HG02642 (cell line): ENCODE results near the gene SYNDIG1L.
"Not testable (repeated sequence)": the region's sequence is repeated elsewhere in the genome, so short reads cannot be mapped to it uniquely, and the experiment has no call there.

ENCODE experiments used
- ATAC-seq: cut with Tn5 transposase; IDR thresholded peaks from one replicate; pipeline ENCODE4 v1.9.1; 2021; ENCODE audit warnings: mild to moderate bottlenecking; ENCODE audit not compliant: unreplicated experiment, poor library complexity

SYNDIG1L gene

DNA sequence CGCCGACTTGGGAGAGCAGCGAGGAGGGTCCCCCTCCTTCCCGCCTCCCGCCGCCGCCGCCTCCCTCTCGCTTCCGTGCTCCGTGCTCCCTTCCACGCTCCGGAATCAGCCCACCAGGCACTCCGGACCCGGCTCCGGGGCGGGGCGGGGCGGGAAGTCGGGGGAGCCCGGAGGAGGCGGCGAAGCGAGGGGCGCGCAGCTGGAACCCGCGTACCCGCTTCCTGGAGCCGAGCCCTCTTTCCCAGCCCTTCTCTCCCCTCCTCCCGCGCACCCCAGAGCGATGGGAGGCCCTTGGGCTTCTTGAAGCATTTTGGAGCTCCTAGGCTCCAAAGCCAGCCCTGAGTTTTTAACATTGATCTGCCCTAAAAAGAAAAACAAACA lies at the start of gene SYNDIG1L:
SYNDIG1L (minus strand) TSS at position 9 of the 381 bp plus-strand sequence. CDS start 16,466 bp downstream, outside the sequence.
- no peak for ATAC-seq

DNA sequence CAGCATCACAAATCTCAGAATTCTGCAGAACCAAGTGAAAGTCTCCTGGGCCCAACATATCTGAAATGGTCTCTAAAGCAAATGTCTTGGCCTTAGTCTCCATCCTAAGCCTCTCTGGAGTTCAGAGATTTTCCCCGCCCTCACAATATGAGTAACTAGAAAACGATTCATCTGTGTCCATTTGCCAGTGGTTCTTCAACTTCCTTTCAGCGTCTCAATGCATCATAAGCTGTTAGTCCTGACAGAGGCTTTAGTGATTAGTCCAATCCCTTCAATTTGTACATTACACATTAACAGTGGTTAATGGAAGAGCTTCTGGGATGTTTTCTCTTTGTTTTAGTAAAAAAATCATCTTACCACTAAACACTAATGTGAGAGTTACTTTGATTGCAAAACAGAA lies 49.7 kb upstream of the SYNDIG1L start:
- ATAC-seq: no peak

DNA sequence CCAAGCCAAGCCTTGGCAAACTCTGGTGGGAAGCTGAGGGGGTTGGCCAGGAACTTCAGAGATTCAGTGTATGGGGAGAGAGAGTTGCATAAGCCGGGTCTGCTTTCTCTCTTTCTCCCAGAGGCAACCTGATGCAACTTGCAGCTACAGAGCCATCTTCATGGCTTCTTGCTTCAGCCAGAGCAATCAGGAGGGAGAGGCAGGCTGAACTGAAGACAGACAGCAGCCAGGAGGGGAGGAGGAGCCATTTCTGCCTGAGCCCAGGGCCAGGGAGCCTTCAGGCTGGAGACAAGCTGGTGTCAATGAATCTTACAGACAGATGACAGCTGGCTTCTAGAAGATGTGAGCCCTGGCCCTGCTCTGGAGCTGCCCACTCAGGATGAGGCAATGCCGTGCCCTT lies 48.4 kb upstream of the SYNDIG1L start:
- ATAC-seq: no peak

DNA sequence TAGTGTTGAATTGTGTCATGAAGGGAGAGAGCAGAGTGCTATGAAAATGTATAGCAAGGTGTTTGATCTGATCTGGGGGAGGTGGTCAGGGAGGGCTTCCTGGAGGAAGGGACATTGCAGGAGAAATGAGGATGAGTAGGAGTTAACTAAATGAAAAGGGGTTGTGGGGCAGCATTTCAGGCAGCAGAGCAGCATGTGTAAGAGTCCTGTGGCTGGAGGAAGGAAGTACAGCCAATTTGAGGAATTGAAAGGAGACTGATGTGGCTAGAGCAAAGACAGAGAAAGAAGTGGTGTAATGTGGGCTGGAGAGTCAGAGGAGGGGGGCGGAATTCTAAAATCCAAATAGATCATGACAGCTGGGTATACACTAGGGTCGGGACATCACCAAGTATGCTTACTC lies 46.6 kb upstream of the SYNDIG1L start:
- ATAC-seq: no peak

DNA sequence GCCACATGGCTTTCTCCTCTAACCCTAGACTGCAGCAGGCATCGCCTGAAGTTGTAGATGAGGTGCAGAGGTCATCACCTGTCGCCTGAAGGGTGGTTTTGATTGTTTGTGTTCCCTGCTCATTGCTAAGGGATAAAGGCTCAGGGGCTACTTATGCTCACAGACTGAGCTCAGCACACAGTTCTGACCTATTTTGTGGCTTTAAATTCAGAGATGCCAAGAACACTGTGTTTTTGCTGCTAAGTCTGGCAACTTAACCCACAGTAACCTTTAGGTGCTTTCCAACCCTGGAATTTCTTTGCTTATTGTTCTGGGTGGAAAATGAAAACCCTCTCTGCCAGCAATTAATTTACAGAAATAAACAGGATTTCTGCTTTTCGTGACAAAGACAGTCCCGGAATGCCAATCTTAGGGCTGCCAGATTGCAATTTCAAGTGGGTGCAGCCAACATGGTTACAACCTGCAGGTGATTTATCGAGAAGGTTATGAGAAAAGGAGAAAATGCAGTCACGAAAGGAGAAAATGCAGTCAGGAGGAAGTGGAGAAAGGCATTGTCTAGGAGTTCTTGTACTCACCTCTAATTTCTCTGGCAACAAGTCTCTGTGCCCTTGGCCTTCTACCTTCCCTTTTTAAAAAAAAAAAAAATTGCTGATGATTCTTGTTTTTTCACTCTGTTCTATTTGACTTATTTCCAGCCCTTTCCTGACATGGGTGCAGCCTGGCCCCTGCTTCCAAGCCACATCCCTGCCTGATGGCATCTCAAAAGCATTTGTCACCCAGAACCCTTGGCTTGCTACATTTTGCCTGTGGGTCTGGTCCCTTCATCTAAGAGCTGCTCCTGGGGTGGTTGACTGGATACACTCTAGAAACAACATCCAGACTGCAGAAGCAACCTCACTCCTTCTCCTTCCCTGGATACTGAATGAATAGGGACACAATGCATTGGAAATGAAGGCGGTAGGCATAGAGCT lies 43.8 kb upstream of the SYNDIG1L start:
- no peak for ATAC-seq

DNA sequence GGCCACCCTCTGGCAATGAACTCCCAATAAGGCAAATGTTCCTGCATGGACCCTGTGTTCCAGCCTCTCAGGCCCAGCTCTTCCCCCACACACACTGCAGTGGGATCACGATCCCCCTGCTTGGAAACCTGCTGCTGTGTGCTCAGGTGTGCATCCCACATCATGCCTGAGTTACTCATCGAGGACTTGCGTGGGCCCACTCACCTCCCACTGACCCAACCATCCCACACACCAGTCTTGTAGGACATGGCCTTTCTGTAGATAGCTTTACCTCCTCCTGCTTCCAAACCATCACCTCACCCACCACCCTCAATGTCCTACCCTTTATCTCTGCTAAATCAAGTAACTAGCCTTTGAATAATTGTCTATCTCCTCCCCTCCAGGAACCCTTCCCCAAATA lies 42.5 kb upstream of the SYNDIG1L start:
- ATAC-seq: no peak

DNA sequence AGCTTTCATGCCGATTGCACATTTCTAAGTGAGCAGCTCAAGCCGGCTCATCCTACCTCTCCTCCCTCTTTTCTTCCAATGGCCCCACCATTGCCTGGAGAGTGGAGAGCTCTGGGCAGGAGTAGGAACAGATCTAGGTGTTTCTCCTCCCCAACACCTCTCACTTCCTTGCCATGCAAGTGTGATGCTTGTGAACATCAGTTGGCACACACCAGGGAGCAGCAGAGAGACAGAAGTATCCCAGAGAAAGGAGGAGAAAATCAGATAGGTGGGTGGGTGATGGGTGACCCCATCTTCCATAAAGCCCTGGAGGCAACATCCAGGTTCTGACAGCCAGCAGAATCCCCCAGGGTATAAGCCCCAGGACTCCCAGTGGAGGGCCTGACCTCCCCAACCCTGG lies 39.3 kb upstream of the SYNDIG1L start:
- no peak for ATAC-seq

DNA sequence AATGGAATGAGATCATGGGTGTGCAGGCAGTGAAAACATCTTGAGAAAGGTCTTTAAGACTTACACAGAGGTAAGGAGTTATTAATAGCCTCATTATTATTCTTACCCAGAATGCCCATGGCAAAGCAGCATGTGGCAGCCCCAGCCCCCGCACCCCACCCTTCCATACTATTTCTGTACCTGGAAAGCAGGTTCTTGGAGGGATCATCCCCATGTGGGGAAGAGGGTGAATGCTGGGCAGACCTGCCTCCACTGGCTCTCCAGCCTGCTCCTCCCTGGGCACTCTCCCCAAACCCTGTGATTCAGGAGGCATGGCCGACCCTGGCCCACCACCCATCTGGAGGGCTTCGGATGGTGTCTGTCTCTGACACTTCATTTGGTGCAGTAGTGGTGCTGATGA lies 38.8 kb upstream of the SYNDIG1L start:
- ATAC-seq: no peak

DNA sequence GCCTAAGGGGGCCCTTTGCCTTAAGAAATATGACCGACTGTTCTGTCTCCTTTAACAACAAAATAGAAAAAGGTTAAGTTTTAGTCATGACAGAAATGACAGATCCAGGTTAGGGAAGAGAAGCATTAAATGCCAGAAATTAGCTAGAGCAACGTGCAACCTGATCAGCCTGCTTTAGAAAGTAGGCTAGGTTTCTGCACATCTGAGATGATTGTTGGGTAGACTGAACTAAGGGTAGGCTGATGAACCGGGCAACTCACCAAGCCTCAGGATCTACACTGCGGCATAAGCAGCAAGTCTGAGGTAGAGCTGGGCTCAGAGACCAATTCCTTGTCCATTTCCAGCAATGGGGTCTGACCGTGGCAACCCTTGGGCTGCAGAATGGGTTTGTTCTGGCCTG lies 37.7 kb upstream of the SYNDIG1L start:
- ATAC-seq: no peak

DNA sequence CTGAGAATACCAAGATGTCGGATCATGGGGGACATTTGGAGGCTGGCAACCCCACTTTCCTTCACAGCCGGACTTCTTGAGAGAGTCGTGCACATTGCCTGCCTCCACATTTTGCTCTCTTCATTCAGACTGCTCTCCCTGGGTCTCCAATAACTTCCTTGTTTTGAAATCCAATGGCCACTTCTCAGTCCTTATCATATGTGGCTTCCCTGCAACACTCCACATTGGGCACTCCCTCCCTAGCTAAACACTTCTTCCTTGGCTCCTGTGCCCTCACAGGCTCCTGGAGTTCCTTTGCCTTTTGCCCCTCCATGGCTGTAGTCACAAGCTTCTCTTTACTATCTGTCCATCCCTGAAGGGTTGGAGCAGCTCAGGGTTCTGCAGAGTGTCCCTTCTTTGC lies 37.0 kb upstream of the SYNDIG1L start:
- ATAC-seq: no peak

DNA sequence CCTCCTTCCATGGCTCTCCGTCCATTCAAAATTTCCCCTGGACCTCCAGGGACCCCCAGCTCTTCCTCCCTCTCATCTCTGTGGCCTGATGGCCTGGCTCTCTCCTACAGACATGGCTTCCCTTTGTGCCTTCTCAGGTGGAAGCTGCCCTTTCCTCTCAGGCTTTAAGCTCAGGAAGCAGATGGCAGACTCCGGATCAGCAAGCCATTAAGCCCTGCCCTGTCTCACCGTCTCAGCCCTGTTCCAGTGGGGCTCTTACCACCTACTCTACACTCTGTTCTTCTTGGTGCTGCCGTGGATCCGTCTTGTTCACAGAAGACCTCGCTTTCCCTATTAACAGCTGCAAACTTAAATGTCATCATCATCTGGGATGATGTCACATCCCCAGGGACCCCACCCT lies 34.0 kb upstream of the SYNDIG1L start:
- ATAC-seq: no peak

DNA sequence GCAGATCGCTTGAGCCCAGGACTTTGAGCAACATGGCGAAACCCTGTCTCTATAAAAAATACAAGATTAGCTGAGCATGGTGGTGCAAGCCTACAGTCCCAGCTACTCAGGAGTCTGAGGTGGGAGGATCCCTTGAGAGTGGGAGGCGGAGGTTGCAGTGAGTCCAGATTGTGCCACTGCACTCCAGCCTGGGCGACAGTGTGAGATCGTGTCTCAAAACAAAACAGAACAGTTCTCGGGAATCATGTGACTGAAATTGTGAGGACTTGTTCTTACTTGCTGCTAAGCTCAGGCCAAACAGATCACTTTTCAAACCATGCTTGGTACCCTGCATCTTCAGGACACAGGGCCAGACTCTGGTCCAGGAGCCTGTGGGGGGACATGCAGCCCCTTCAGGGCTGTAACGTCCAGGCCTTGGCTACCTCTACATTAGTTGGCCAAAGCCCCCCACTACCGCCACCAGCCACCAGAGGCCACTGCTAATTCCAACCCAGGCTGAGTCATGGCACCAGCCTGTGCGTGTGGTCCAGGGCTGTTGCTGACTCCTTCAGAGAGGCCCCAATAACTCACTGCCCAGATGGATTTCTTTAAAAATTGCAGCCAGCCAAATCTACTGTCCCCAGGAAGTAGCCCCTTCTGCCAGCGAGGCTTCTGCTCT lies 33.4 kb upstream of the SYNDIG1L start:
- peak; percentile 55 for ATAC-seq

DNA sequence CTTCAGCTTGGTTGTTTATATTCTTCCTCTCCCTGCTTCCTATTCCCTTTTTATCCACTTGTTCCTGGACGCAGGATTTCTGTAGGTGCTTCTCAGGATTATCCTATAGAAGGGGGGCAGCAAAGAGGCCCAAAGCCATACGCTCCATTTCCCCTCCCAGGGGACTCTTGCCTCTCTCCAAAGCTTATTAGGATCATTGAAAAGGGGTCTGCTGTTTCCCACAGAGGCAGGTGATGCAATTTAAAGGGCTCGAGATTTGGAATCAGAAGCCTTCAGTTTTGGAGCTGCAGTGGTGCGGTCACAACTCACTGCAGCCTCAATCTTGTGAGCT lies 31.5 kb upstream of the SYNDIG1L start:
- ATAC-seq: no peak

DNA sequence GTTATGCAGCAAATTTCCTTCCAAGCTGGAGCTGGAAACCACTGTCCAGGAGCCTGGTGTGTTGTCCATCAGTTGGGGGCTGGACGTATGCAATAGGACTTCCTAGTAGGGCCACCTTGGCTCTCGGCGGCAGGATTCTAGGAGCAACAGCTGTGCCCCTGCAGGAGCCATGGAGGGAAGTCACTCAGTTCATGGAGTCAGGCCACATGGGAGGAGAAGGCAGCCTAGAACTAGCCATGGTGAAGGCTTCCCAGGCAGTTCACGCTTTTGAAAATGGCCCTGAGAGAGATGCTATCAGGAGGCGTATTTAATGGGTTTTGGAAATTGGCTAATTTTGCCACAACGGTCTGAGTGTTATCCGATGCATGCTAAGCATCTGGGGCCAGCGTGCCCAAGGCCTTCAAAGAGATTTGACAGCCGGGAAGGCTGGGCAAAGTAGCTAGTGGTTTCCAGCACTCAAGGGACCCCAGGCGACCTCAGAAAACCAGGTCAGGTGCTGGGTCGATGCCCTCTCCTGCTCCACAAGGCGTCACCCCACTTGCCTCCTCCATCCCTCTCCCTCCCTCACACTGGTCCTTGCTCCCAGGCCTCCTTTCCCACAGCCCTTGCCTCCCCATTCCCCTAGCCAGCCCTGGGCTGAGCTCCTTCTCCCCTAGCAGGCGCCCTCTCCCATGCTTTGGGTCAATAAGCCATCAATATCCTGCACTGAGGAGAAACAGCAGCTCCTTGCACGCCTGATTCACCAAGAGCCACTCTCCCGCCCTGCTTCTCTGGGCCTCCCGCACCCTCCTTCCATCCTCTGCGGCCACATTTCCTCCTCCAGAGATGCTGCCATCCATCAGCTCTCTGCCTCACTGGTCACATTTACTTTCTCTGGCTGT lies 30.9 kb upstream of the SYNDIG1L start:
- ATAC-seq: no peak

DNA sequence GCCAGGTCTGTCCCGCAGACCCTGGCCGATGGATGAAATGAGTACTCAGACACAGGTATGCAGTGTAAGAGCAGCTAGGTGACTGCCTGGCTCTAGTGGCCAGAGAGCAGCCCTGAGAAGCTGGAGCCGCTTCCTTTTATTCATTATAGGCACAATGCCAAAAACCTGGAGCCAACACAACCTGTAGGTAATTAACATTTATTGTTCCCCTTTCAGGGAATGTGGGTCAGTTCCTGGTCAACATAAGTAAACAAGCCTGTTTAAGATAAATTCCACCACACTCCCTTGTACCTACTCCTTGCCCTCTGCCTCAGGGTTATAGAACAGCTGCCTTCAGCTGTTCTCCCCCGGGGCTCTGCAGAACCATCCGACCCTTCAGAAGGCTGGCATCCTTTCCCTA lies 28.4 kb upstream of the SYNDIG1L start:
- ATAC-seq: not testable (repeated sequence)

DNA sequence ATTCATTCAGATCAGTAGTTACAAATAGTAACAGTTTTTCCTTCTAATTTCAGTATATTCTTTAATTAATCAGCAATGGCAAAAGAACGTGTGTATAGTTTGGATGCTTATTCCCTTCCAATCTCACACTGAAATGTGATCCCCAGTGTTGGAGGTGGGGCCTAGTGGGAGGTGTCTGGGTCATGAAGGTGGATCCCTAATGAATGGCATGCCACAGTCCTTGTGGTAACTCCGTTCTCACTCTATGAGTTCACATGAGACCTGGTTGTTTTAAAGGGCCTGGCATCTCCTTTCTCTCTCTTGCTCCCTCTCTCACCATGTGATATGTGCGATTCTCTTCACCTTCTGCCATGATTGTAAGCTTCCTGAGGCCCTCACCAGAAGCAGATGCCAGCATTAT lies 18.9 kb upstream of the SYNDIG1L start:
- no peak for ATAC-seq

DNA sequence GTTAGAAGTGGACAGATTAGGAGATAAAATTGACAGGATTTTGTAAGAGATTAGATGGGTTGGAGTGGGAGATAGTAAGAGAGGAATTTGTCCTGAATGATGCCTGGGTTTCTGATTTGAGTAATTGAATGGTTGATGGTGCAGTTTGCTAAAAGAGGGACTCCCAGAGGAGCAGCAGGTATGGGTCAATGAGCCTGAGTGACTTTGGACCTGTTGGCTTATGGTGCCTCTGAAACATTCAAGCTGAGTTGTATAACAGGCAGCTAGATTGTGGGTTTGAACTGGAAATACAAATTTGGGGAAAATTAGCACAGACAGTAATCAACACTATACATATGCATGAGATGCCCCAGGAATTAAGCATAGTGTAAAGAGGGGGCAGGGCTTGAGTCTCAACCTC lies 16.7 kb upstream of the SYNDIG1L start:
- no peak for ATAC-seq

DNA sequence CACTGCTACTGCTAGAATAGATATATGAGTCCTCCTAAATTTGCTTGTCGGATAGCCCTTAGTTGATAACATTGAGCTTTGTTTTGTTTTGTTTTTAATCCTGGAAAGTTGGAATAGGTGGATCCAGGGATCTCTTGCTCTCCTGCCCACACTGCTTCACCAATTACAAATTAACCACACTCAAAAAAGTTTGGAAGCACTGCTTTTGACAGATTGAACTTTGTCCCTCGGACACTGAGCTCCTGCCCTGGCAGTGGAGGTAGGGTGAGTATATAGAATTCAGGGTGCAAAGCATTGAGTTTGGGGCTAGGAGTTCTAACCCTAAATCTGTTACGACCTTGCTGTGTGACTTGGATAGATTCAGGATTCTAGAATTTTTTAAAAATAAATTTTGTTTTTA lies 15.1 kb upstream of the SYNDIG1L start:
- no peak for ATAC-seq

DNA sequence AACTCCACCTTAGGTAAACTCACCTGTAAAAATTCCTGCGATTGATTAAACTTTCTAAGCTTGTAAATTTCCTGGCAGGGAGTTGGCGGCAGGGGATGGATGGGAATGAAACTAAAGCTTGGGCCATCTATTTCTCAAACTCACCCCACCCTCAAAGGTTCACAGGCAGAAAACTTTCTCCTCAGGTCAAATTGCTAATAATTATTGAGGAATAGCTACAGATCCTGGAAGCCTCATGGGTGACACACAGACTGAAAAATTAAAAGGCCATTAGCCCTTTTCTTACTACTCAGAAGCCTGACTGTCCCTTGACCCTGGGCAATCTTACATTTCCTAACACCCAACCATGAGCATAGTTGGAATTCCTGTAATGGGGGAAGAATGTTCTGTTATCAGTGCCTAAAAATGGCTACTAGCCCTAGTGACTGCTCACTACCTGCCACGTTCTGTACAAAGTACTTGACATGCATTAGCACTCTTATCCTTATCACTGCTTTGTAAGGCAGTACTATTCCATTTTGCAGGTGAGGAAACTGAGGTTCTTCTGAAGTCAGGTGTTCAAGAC lies 12.4 kb upstream of the SYNDIG1L start:
- ATAC-seq: no peak

DNA sequence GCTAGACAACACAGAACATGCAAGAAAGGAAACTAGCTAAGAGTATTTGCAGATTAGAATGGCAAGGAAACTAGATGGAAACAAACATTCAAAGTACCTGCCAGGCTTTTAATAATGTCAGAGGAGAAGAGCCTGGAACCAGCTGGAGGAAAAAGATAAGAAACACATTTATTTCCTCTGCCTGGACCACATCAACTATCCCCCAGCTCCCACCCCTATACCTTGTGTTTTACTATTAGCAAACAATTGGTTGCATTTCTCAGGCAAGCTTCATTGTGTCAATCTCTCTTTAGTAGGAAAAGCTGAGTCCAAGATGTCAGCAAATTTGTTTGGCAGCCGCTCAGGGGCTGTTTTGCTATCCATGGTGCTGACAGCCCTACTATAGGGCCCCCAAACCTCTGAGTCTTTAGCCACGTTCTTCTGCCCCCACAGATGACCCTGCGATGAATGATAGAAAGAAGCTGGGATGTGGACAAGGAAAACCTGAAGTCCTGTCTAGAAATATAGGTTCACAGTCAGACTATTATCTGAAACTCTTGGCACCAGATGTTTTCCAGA lies 11.6 kb upstream of the SYNDIG1L start:
- no peak for ATAC-seq
